Astrocyte of the cerebellum (primary cell): ENCODE measurements around the gene GTF2E1.
"Not testable (repeated sequence)": the region's sequence is repeated elsewhere in the genome, so short reads cannot be mapped to it uniquely, and the experiment has no call there.

ENCODE experiments used
- DNase-seq: peaks from one replicate; pipeline ENCODE4 v3.0.0-alpha.2; 2011; ENCODE audit warnings: low read depth
- H3K4me3 ChIP-seq: 2 replicates; pipeline ENCODE4 v1.5.1; 2011; ENCODE audit warnings: mild to moderate bottlenecking, low read depth, low read length, moderate library complexity
- in situ Hi-C: cut with HindIII; loops from 2 replicates; pipeline ENCODE4 v1.10.0; 2017; ENCODE audit warnings: low sequenced_read_pairs
- TF ChIP-seq, protein P1 (sequence below): IDR thresholded peaks from 2 replicates; pipeline ENCODE4 v1.5.1; 2012; ENCODE audit warnings: low read length, low read depth, moderate library complexity, mild to moderate bottlenecking; ENCODE audit errors: missing control alignments

The GTF2E1 gene

DNA sequence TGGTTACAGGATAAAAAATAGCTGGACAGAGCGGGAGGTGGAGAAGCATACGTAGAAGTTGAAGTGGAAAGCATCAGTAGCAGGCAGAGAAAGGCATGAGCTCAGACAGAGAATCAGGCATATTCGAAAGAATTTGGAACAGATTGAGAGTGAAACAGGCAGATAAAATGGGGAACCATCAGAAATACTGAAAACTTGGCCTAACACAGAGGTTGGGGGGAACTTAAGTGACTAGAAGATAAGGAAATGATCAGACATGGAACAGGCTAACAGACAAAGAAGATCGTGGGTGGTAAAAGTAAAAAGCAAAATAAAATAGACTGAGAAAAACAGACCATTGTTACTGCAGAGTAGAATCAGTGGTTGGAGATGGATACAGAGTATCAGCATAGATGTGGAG is 32.9 kb downstream of the GTF2E1 start:
- no peak overlapping the region for H3K4me3 ChIP-seq
- TF ChIP-seq, protein P1, sequence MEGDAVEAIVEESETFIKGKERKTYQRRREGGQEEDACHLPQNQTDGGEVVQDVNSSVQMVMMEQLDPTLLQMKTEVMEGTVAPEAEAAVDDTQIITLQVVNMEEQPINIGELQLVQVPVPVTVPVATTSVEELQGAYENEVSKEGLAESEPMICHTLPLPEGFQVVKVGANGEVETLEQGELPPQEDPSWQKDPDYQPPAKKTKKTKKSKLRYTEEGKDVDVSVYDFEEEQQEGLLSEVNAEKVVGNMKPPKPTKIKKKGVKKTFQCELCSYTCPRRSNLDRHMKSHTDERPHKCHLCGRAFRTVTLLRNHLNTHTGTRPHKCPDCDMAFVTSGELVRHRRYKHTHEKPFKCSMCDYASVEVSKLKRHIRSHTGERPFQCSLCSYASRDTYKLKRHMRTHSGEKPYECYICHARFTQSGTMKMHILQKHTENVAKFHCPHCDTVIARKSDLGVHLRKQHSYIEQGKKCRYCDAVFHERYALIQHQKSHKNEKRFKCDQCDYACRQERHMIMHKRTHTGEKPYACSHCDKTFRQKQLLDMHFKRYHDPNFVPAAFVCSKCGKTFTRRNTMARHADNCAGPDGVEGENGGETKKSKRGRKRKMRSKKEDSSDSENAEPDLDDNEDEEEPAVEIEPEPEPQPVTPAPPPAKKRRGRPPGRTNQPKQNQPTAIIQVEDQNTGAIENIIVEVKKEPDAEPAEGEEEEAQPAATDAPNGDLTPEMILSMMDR = no peak
- in situ Hi-C loops = no loop called here
- no peak for DNase-seq

DNA sequence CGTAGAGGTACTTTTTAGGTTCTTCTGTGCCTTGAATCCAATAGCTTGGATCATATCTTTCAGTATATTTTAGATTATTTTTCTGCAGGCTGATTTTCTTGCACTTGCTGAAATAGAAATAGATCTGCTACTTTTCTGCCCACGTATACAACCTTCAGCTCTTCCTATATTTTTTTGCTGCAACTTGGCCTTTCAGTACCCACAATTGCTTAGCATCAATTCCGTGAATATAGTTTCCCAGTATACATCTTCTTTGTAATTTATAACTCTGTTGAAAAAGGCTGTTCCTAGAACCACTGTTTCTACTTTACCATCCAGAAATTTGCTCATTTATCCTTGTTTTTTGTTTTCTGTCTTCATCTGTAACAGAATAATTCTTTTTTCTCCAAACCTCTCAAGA is 36.2 kb downstream of the GTF2E1 start:
- in situ Hi-C loops = no loop called here
- no peak for DNase-seq
- no peak overlapping the region for H3K4me3 ChIP-seq
- TF ChIP-seq, protein P1 = no peak

DNA sequence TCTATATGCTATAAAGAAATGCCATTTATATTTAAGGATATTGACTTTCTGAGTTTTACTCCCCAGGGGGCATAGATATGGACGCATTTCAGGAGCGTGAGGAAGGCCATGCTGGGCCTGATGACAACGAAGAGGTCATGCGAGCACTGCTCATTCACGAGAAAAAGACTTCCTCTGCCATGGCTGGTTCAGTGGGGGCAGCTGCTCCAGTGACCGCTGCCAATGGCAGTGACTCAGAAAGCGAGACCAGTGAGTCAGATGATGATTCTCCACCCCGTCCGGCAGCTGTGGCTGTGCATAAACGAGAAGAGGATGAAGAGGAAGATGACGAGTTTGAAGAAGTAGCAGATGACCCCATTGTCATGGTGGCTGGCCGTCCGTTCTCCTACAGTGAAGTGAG is 38.4 kb downstream of the GTF2E1 start:
- peak; percentile 63 for DNase-seq
- H3K4me3 ChIP-seq = no peak overlapping the region

DNA sequence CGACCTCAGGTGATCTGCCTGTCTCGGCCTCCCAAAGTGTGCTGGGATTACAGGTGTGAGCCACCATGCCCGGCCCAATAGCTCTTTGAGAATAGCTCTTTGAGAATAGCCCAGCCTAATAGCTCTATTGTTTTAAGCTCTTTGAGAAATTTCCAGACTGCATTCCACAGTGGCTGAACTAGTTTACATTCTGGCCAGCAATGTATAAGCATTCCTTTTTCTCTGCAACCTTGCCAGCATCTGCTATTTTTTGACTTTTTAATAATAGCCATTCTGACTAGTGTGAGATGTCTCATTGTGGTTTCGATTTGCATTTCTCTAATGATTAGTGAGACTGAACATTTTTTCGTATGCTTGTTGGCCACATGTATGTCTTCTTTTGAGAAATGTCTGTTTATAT is 43.3 kb downstream of the GTF2E1 start:
- in situ Hi-C loops, H3K4me3 ChIP-seq, DNase-seq: not testable (repeated sequence)

More for the DNA sequence above, 38.4 kb downstream of the GTF2E1 start:
- in situ Hi-C loops = no loop called here
- TF ChIP-seq, protein P1 = no peak

DNA sequence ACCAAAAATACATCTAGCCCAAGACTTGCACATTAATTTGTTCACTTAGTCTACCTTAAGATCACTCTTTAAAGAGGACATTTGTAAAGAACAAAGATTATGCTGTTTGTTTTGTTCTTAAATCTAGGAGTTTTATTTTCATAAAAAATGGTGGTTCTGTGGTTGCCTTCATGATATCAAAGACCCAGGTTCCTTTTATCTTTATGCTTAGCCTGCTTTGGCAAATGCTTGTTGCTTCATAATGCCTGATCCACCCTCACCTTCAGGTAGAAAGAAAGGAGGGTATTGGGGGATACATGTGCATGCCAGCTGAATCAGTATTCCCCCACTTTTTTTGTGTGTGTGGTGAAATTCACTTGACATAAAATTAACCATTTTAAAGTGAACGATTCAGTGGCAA is 48.5 kb downstream of the GTF2E1 start:
- in situ Hi-C loops = no loop called here
- no peak overlapping the region for H3K4me3 ChIP-seq
- DNase-seq = no peak
- TF ChIP-seq, protein P1 = no peak

DNA sequence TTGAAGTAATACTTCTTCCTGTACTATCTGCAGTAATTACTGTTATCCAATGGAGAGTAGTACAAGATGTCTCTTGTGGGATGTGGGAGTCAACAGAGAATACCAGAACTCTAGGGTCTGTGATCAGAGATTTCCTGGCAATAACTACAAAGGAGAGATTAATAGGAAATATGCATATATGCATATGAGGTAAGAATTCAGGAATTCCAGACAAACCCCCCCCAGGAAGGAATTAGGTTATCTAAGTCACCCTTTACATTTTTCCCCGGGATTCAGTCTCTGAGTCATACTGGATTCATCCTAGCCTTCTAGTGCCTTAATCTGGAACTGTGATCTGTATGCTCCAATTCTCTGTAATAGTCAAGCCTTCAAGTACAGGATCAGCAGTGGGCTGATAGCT is 49.4 kb downstream of the GTF2E1 start:
- in situ Hi-C loops = no loop called here
- no peak for DNase-seq
- no peak overlapping the region for H3K4me3 ChIP-seq
- TF ChIP-seq, protein P1 = no peak

DNA sequence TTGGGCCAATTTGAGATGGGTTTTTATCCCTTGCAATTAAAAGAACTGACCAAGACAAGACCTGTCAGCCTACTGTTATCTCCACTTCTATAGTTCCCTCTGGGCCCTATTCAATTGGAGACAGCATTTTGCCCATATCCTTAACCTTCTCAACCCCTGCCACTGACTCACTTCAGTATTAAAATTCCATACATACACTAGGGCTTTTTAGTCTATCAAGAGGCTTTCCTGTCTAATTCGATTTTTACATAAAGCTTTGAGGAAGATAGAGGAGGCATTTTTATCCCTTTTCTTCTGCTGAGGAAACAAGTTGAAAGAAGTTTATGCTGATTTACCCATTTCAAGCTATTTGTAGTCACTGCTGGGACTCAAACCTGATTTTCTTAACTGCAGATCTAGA is 51.1 kb downstream of the GTF2E1 start:
- no peak overlapping the region for H3K4me3 ChIP-seq
- DNase-seq = no peak
- TF ChIP-seq, protein P1 = no peak
- in situ Hi-C loops = no loop called here
